ENCODE measurements around the gene POU2F2.

The POU2F2 gene

DNA sequence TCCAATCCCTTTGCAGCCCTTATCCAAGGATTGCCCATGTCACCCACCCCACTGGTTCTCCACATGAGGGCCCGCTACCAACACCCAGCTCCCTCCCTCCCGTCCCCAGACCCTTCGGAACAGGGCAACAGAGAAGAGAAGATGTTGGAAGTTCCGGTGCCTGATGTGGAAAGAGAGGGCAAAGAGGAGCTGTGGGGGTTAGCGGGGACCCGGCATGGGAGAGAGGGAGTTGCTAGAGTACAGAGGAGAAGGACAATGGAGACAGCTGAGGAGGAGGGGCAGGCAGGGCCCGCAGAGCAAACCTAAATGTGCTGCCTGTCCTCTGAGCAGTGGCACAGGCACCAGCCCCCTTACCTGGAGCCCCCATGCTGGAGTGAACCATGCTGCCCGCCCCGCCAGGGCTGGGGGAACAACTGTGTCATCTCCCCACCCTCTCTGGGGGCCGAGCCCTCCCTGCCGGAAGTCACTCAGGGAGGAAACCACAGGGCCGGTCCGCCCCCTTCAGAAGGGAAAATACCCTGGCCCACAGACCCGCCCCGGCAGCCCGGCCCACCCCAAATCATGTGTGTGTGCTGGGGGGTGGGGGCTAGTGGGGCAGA, at the start of gene POU2F2:
POU2F2 (minus strand) TSS at position 417 of the 599 bp plus-strand sequence; CDS start at position 382, 35 bp downstream.
- peak; percentile 85 for DNase-seq (ENCODE audit: low read depth)

GRCh38 chr19:42178791-42179674, 46.8 kb upstream of the POU2F2 start:
- no peak for DNase-seq (ENCODE audit: low read depth)

DNA sequence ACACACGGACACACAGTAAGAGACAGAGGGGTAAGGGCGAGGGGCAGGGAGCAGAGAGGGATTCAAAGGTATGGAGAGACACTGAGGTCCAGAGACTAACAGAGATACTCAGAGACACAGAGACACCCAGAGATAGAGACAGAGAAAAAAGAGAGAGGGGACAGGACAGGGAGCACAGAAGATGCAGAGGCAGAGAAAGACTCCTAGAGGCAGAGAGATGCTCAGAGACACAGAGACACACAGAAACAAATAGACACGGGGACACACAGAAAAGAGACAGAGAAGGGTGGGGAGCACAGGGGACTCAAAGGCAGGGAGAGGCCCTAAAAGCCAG, 45.4 kb upstream of the POU2F2 start:
- DNase-seq (ENCODE audit: low read depth), result no peak

DNA sequence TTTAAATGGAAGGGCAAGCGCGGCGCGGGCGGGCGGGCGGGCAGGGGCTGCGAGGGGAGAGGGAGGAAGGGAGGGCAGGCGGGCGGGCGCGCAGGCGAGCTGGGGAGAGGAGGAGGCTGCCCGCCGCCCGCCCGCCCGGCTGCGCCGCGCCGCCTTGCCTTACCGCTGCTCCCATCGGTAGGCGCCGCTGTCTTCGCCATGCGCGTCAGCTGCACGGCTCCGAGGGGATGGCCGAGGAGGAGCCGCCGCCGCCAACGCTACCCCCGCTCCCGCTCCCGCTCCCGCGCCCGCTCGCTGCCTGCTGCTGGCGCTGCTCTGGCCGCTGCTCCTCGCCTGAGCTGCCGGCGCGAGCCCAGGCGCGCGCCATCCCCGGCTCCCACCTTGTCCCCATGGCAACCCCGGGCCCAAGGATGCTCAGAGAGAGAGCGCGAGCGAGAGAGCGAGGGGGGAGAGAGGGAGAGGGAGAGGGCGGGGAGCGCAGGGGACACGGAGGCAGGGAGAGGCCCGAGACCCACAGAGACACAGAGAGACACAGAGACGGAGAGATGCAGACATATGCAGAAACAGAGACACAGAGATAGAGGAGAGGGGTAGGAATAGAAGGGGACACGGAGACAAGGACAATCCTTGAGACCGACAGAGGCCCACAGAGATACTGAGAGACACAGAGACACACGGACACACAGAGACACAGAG, 44.9 kb upstream of the POU2F2 start:
- DNase-seq (ENCODE audit: low read depth), result peak; percentile 66

- DNase-seq (ENCODE audit: low read depth), result no peak
Measured at GRCh38 chr19:42176649-42176989, 44.4 kb upstream of the POU2F2 start.

DNA sequence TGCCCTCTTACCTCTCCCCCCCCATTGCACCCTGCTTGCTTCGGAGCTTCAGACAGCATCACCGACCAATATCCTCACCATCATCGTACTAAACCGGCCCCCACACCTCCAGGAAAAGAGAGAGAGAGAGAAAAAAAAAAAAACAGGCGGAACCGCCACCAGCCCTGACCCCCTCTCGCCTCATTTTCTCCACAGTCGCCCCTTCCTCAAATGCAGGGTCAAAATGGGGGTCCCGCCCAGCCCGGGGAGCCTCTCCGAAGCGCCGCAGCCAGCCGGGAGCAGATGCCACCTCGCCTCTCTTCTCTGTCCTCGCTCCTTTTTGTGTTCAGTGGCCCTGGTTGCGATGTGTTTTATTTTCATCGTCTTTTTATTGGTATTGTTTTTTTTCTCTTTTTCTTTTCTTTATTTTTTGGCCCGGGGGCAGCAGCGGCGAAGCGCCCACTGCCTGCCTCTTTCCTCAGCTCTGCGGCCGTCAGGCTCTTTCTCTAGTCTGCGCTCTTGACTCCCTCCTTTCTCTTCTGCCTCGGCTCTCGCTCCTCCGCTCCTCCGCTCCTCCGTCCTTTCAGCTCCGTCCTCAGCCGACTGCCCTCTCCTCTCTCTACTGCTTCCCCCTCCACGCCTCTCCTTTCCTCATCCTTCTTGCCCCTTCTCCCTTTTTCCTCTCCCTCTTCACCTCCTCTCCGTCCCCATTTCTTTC, 43.9 kb upstream of the POU2F2 start:
- no peak for DNase-seq (ENCODE audit: low read depth)

DNA sequence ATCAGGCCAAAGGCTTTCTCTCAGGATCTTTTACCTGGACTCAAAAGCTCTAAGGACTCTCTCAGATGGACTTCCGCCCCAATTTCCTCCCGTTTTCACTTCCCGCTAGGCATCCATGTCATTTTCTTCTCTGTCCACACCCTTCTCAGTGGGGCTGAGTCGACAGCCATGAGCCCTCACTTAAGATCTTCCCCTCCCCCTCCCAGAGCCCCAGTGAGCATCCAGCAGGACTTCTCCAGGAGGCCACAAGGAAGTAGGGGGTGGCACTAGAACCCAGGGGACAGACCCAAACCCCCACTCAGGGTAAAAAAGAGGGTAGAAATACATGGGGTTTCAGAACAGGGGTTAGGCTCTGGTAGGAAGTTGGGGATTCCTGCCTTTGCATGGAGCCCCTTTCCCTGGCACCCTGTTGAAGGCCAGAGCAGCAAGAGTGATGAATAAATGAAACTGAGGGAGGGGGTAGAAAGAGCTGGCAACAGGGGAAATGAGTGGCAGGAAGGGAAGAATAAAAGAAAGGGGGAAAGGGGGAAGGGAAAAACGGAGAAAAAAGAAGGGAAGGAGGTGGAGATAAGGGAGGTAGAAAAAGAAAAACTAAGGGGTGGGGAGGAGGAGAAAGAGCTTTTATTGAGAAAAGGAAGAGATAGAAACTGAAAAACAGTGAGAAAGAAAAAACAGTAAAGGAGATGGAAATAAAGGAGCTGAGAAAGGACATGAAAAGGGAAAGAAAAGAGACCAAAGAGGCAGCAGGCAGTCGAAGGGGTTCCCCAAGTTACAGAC, 42.9 kb upstream of the POU2F2 start:
- no peak for DNase-seq (ENCODE audit: low read depth)

- DNase-seq (ENCODE audit: low read depth), result no peak
Measured at GRCh38 chr19:42174188-42174587, 41.9 kb upstream of the POU2F2 start.

DNA sequence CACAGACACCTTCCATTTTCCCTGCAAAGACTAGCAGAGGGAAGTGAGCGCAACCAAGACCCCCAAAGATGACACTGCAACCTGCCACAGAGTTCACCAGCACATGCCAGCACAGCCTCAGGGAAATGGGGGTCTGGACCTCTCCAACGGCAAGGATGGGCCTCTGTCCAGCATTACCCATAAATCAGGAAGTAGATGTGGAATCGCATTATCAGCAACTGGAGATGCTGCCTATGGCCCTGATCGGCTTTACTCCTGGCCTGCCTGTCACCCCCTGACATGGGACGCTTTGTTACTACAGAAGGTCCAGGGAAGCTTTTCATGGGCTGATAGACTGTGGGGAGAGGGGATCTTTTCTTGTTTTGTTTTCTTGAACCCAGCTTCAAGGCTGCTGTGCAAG, 41.4 kb upstream of the POU2F2 start:
- no peak for DNase-seq (ENCODE audit: low read depth)

GRCh38 chr19:42172261-42172660, 40.0 kb upstream of the POU2F2 start:
- DNase-seq (ENCODE audit: low read depth), result no peak

GRCh38 chr19:42170715-42171114, 38.5 kb upstream of the POU2F2 start:
- no peak for DNase-seq (ENCODE audit: low read depth)

DNA sequence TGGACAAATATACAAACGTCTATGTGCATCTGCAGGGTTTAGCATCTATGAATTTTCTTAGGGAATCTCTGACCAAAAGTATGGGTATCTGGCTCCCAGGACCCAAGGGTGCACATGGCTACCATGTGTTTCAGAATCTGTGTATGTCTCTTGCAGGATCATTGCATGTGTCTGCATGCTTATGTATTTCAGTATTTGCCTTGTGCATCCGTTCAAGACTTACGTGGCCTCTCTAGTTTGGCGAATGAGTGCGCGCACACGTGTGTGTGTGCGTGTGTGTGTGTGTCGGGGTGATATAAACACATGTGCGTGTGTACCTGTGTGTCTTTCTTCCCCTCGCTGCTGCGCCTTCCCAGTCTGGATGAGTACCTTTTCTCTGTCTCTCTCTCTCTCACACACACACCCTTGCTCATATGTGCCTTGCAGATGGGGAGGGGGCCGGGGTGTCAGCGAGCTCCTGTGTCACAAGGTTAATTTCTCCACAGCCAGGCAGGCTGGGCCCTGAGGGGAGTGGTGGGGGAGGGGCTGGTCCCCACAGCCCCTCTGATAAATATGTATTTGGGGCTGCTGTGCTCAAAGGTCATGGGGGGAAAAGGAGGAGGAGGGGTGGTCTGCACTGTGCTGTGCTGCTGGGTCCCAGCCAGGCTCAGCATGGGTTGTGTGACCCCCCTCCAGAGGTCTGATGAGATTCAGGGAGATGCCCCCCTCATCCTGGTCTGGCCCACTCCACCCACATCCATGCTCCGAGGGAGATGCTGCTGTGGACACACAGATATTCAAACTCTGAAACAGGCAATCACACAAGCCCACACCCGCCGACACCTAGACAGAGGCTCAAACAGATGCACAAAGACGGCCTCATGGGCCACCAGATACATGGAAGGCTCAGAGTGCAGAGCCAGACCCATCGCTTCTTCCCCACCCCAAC, 37.5 kb upstream of the POU2F2 start:
- DNase-seq (ENCODE audit: low read depth), result no peak

DNA sequence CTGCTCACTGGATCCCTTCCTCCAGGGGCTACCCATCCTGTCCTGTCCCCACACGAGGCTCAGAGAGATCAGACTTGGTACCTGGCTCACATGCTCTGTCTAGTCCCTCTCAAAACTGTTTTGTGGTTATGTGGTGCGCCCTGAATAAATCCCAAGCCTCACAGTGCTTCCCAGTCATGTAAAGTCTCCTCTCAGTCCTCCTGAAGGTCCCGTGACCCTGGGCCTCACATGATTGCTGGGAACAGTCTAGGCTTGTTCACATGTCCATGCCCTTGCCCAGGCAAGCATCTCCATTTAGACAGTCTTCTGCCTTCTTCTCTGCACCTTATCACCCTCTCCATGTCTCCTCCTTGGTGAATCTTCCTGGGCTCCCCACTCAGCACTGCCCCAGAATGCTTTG, 36.0 kb upstream of the POU2F2 start:
- DNase-seq (ENCODE audit: low read depth), result no peak

GRCh38 chr19:42166316-42166715, 34.1 kb upstream of the POU2F2 start:
- DNase-seq (ENCODE audit: low read depth), result no peak

- DNase-seq (ENCODE audit: low read depth), result no peak
Measured at GRCh38 chr19:42165146-42165545, 32.9 kb upstream of the POU2F2 start.

DNA sequence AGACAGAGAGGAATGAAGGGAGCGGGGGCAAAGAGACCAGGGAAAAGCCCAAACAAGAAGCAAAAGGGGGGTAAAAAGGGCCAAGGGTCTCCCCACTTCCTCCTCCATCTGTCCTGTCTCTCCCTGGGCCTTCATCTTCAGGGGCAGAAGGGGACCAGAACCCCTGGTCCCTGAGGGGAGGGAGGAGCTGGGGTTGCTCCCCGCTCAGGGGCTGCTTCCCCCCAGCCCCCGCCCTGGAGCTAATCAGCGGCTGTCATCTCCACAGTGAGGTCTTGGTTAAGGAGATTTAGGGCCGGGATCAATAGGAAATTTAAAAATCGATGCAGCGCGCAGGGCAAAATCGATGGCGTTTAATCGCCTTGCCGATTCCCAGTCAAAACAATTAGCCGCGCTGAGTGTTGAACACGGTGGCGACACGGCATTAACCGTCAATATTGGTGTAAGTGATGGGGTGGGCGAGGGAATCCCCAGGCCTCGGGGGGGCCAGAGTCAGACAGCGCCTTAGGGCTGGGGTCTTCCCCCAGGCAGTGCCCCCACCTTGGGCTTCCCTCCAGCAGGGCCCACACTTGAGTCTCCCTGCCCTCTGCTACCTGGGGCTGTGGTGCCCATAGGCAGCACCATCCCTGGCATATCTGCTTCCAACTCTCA, 29.5 kb upstream of the POU2F2 start:
- no peak for DNase-seq (ENCODE audit: low read depth)

- no peak for DNase-seq (ENCODE audit: low read depth)
Measured at GRCh38 chr19:42159942-42160341, 27.7 kb upstream of the POU2F2 start.

GRCh38 chr19:42158926-42159325, 26.7 kb upstream of the POU2F2 start:
- no peak for DNase-seq (ENCODE audit: low read depth)

GRCh38 chr19:42156571-42156970, 24.3 kb upstream of the POU2F2 start:
- DNase-seq (ENCODE audit: low read depth), result no peak

GRCh38 chr19:42155796-42156195, 23.6 kb upstream of the POU2F2 start:
- DNase-seq (ENCODE audit: low read depth), result no peak

All from activated T-helper 9 cell treated with anti-CD3 and anti-CD28 coated beads, Interleukin-2, amount 50 U/mL, for 16 hours (primary cell).